Large intestine (tissue), 1 donor: ENCODE measurements around the gene CLDN9. TPM values are rescaled to one million over a fixed set of nuclear protein-coding genes. Genes with fewer than 3 reads are reported as not detected.

Experiments
- polyA plus RNA-seq: library from polyadenylated mRNA; unstranded; fragments of 120-200 nt; gene quantifications from one replicate; pipeline ENCODE4 v1.2.1, GENCODE V29; 2013

The CLDN9 gene
- polyA plus RNA-seq, 1 donor, result 5.2 TPM

Other genes with a start within 250 kb of the CLDN9 start
- gene ELOB, start 235.6 kb upstream of the CLDN9 start, polyA plus RNA-seq, result 175 TPM
- gene PRSS33, start 225.4 kb upstream of the CLDN9 start, polyA plus RNA-seq, result 0.13 TPM
- gene PRSS41, start 214.5 kb upstream of the CLDN9 start, polyA plus RNA-seq, result not detected
- gene PRSS21, start 195.7 kb upstream of the CLDN9 start, polyA plus RNA-seq, result 0.49 TPM
- 4.3 TPM for gene ZG16B, start 182.6 kb upstream of the CLDN9 start, polyA plus RNA-seq
- gene PRSS22, start 154.8 kb upstream of the CLDN9 start, polyA plus RNA-seq, result 0.63 TPM
- gene FLYWCH2, start 129.7 kb upstream of the CLDN9 start, polyA plus RNA-seq, result 9.4 TPM
- gene FLYWCH1, start 101.0 kb upstream of the CLDN9 start, polyA plus RNA-seq, result 22.0 TPM
- 0.66 TPM for gene KREMEN2, start 48.6 kb upstream of the CLDN9 start, polyA plus RNA-seq
- 16.4 TPM for gene PAQR4, start 43.6 kb upstream of the CLDN9 start, polyA plus RNA-seq
- gene PKMYT1, start 32.5 kb upstream of the CLDN9 start, polyA plus RNA-seq, result 11.0 TPM
- 26.0 TPM for gene CLDN6, start 5.3 kb downstream of the CLDN9 start, polyA plus RNA-seq
- 48.4 TPM for gene TNFRSF12A, start 7.4 kb downstream of the CLDN9 start, polyA plus RNA-seq
- gene HCFC1R1, start 11.0 kb downstream of the CLDN9 start, polyA plus RNA-seq, result 57.8 TPM
- 46.7 TPM for gene THOC6, start 11.1 kb downstream of the CLDN9 start, polyA plus RNA-seq
- 14.0 TPM for gene BICDL2, start 24.0 kb downstream of the CLDN9 start, polyA plus RNA-seq
- gene MMP25, start 33.6 kb downstream of the CLDN9 start, polyA plus RNA-seq, result 4.3 TPM
- 174 TPM for gene IL32, start 52.7 kb downstream of the CLDN9 start, polyA plus RNA-seq
- 0.66 TPM for gene ZSCAN10, start 86.4 kb downstream of the CLDN9 start, polyA plus RNA-seq
- 12.8 TPM for gene ZNF205, start 99.7 kb downstream of the CLDN9 start, polyA plus RNA-seq
- 11.6 TPM for gene ZNF213, start 122.1 kb downstream of the CLDN9 start, polyA plus RNA-seq
- gene OR1F1, start 175.3 kb downstream of the CLDN9 start, polyA plus RNA-seq, result not detected
- gene ZNF200, start 222.2 kb downstream of the CLDN9 start, polyA plus RNA-seq, result 10.8 TPM
- gene MEFV, start 243.7 kb downstream of the CLDN9 start, polyA plus RNA-seq, result 0.45 TPM